Activated CD4-positive, alpha-beta T cell treated with anti-CD3 and anti-CD28 coated beads for 1 hour (primary cell): ENCODE data around the gene CMTM7.
"Not testable (repeated sequence)": the region's sequence is repeated elsewhere in the genome, so short reads cannot be mapped to it uniquely, and the experiment has no call there.

Experiments used
- DNase-seq: peaks from one replicate; pipeline ENCODE4 v3.0.0-alpha.2; 2020

The CMTM7 gene

DNA sequence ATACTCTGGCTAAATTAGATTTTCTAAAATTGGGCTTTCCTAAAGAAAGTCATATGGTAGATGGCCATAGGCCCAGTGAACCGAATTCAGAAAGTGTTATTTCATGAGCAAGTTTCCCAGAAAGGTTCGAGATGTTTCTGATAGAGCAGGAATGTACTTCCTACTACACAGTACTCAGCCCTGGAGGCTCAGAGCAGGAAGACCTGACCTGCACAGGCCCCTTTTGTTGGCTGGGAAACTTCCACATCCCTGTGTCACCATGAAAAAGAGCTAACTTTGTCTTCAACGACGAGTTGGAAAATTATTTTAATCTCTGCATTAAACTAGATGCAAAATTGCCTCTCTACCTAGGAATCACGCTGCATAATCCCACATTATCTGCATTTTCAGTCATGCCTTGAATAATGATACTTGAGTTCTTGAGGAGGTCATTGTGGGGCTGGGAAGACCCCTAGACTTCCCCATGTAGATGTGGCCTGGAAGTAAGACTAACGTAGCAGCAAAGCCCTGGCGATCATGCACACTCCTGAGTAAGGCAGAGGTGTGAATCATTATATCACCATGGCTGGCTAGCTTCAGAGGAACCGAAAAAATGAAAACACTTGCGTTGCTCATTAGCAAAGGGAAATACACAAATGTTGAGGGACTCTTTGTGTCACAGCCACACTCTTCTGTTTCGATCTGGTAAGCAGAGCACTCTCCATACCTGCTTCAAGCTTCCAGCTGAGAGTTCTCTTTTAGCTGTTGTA lies 47.1 kb downstream of the CMTM7 start:
- no peak for DNase-seq

DNA sequence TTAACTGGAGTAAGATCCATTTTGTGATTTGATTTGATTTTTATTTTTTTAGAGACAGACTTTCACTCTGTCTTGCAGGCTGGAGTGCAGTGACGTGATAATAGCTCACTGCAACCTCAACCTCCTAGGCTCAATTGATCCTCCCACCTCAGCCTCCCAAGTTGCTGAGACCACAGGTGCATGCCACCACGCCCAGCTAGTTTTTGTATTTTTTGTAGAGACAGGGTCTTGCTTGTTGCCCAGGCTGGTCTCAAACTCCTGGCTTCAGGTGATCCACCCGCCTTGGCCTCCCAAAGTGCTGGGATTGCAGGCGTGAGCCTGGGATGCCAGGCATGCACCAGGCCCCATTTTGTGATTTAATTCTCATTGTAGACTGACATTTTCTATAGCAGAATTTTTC lies 47.8 kb downstream of the CMTM7 start:
- DNase-seq, result not testable (repeated sequence)

DNA sequence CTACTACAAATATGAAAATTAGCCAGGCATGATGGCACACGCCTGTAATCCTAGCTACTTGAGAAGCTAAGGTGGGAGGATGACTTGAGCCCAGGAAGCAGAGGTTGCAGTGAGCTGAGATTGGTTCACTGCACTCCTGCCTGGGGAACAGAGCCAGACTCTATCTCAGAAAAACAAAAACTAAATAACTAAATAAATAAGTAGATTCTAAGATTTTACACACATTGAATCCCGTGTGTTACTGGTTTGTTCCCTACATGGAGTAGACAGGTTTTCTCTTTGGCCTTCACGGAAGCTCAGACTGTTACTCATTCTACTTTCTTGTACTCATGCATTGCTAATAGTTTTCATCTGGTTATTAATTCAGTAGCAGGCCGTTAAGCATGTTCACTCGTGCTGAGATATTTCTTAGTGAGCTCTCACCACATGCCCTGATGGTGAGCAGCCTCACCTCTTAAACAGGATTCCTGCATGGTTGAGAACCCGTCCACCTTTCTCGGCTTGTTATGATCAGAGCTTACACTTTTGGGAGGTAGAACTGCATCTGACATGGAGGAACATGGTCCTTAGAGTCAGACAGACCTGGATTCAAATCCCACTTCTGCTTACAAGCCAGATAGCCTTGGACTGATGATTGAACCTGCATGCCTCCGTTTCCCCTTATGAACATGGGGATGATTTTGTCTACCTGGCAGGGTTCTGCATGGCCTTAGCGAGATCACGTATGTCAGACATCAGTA lies 49.1 kb downstream of the CMTM7 start:
- DNase-seq, result no peak

DNA sequence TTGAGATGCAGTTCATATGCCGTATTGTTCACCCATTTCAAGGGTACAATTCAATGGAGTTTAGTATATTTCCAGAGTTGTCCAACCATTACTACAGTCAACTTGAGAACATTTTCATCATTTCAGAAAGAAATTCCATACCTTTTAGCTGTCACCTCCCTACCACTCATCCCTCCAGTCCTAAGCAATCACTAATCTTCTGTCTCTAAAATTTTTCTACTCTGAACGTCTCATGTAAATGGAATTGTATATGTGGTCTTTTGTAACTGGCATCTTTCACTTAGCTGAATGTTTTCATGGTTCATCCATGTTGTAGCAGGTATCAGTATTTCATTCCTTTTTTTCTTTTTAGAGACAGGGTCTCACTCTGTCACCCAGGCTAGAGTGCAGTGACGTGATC lies 51.1 kb downstream of the CMTM7 start:
- no peak for DNase-seq

DNA sequence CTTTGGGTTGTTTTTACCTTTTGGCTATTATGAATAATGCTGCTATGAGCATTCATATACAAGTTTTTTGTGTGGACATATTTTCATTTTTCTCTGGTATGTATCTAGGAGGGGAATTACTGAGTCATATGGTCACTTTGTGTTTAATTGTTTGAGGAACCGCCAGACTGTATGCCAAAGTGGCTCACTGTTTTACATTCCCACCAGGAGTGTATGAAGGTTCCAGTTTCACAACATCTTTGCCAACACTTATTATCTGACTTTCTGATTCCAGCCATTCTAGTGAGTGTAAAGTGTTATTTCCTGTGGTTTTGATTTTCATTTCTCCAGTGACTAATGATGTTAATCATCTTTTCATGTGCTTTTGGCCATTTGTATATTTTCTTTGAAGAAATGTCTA lies 51.8 kb downstream of the CMTM7 start:
- DNase-seq, result no peak

DNA sequence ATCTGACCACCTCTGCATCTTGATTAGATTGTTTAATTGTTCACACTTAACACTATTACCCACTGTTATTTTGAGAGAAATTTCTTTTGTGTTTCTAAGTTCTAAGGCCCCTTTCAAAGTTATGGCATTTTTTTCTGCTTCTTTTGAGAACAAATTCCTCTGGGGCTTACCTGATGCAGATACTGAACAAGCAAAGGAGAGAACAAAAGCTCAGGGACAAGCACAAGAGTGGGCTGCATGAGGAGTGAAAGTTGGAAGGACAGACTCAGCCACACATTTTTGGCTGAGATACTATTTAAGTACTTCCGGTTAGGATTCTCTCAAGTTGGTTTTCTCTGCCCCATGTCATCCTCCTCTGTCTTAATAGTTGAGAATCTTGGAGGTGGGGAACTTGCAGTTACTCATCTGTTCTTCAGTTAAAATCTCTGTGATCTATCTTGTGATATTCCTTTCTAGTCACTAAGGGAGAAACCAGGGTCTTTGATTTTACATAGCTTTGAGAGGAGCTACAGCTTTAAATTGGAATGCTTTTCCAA lies 56.3 kb downstream of the CMTM7 start:
- DNase-seq, result no peak

DNA sequence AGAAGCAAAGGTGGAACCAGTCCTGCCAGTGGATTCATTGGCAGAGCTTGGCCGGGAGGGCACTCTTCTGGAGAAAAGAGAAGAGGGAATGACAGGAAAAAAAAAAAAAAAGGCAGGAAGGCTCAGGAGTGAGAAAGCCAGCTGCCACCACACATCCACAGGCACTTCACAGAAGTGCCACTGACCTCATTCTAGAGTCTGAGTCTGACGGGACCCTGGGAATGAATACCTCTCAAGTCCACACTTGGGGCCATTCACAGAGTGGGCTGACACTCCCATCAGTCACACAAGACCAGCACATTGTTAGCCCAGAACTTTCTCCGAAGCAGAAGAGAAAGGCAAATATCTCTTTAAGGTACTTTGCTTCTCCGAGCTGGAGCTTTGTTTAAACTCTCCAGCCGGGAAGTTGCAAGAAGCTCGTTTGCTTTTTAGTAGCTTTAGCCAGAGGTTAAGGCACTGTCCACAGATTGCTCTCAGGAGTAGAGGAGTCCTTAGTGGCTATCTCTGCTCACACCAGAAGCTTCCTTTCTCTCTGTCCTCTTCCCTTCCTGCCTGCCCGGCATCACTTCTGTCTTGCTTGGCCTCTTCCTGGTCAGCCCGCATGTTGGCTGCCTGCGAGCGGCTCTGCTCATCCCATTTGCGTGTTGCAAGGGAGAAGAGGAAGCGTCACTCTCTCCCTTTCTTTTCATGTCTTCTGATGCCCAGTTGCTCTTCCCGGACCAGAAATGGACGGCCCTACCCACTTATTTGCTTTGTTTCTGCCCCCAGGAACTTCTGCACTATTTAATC lies 57.2 kb downstream of the CMTM7 start:
- no peak for DNase-seq

DNA sequence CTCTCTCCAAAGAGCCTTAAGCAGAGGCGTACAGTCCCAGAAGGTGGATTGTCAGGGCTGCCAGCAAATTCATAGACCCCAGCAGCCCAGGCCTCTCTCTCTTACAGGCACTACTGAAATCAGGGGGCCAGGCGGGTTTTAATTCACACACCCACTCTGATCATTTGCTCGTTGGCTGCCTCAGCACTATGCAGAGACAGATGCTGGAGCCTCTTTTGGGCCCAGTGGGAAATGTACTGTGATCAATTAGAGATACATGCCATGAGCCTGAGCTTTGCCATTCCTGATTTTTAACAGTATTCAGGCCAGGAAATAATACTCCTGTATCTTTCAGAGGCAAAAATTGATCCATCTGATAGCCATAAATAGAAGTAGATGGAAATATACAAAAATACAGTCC lies 58.0 kb downstream of the CMTM7 start:
- no peak for DNase-seq

DNA sequence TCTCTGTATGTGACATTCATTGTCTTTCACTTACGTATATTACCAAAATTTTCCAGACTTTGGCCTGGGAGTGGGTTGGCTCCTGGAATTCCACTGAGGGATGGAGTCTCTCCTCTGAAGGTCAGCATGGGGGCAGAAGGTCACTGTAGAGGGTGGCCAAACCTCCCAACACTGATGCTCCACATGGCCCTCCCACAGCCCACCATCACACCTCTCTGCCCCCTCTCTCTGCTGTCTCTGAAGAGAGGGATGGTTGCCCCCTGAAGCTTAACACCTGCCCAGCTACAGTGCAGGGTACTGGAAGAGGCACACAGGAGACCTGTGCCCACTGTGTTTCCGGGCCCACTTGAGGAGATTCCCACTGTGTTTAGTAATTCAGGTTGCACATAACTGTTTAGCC lies 58.8 kb downstream of the CMTM7 start:
- DNase-seq, result no peak

DNA sequence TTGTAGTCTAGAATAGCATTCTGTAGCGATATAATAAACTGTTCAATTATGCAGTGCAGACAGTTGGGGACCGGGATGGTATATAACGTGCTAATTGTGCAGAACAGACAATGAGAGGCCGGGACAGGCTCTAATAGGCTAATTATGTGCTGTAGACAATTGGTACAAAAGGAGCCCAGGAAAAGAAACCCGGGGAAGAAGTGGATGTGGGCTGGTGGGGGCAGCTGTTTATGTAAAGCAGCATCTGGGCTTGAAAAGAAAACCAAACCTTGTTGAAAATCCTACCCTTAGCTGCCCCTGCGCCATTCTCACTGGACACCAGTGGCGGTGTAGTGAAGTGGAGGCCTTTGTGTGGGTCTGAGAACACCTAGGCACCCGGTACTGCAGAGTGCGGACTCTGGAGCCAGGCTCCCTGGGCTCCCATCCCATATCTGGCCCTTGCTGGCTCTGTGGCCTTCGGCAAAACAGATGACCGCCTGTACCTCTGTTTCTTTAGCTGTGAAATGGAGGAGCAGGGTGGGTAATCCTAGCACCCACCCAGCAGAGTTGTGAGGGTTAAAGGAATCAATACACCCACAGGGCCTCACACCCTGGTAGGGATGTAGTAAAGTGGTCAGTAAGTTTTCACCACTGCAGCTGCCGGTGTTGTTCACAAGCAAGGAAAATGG lies 59.5 kb downstream of the CMTM7 start:
- no peak for DNase-seq

DNA sequence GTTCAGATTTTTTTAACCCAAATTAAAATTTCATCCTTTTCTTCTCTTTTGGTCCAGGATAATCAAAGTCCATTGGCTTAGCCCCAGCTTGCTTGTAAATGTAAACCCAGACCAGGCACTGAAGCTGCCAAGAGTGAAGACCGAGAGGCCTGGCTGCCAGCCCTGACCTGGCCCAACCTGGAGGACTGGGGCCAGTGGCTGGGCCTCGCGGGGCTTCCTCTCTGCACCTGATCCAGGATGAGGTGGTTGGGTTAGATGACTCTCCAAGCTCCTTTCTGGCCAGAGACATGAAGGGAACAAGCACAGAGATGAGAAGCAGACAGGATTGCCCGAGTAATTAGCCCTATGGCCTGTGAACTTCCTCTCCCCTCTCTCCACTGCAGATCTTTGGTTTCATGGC lies 60.4 kb downstream of the CMTM7 start:
- DNase-seq, result no peak

DNA sequence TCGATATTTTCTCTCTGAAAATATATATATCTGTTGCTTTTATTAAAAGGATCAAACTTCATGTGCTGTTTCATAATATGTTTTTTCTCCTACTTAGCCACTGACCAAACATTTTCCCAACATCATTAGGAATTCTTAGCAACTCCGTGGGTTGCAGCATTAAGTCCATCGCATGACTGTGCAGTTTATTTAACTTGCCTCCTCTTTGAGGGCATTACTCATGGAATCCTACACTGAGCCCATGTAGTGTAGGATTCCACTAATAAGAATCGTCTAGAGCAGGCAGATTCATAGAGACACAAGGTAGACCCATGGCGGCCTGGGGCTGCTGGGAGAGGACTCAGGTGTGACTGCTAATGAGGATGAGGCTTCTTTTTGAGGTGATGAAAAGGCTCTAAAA lies 61.7 kb downstream of the CMTM7 start:
- no peak for DNase-seq

DNA sequence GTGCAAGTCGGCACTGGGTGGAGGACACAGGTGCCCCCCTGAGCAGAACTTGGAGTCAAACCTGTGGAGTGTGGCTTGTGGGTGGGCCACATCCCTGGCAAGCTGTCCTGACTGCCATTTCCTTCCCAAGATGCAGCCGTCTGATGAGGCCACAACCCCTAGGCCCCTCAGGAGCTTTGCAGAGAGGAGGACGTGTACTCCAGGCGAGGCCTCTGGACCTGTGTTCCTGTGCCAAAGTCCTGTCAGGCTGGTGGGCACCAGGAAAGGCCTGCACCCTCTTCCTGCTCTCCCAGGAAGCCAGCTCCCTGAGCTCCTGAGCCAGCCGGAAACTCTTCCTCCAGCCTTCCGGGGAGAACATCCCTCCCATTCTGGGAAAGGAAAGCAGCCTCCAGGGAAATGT lies 62.5 kb downstream of the CMTM7 start:
- no peak for DNase-seq

DNA sequence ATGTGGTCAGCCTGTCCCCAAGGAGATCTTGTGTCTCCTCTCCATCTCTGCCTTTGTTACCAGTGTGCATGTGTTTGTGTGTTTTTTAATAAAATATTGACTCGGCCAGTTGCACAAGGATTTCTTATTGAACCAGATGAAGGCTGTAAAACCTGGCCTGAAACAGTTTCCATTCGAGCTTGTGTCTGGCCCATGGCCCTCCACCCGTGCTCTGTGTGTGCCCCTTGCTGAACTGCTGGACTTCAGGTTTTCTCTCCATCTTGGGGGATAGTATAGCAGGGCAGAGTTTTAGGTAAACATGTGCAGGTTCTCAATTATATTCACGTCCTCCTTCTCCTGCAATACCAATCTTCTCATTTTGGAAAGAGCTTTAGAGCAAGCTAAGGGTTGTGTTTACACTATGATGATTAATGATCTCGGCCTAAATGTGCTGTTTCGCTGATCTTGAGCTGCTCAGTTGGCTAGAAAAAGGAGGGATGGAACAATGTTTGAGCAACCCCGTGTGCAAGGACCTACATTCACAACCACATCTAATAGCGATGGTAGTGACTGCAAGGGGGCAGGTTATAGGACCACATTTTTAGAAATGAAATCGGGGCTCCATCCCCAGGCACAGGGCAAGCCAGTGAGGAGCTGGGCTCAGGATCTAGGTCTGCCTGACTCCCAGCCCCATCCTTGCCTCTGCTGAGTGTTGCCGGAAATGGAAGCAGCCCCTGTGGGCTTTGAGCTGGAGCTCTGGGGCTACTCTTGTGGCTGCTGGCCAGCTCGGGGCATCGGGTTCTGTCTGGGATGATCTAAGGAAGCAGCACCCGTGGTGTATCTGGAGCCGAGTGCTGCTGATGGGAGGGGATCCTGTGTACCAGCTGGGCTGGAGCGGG lies 63.3 kb downstream of the CMTM7 start:
- DNase-seq, result no peak

DNA sequence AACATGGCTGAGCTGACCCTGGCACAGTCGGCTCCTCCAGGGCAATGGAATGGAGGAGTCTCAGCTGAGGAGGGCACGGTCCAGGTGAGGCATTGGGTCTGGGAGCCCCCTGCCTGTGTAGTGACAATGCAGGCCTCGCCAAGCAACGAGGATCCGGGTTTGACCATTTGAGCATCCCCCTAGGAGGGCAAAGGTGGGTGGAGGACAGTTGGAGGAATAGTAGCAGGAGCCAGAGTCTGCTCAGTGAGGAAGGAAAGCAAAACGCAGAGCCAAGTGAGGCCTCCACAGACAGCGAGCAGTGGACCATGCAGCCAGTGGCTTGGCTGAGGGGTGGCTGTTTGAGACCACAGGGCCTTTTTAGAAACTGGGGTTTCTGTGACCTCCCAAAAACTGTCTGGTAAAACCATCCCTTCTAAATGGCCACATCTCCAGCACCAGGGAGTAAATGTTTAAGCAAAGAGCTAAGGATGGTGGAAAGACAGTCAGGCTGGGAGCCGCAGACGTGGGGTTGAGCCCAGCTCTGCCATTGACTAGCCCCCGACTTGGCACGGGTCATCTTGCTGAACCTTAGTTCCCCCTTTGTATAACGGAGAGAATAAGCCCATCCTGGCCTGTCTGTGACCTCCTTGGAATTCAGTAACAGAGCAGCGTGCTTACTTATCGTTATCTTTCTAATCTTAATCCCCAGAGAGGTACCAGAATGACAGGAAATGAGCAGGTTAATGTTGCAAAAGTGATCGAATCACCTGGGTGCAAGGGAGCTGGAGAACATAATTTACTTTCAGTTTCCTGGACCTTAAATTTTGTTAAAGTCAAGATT lies 64.2 kb downstream of the CMTM7 start:
- no peak for DNase-seq

DNA sequence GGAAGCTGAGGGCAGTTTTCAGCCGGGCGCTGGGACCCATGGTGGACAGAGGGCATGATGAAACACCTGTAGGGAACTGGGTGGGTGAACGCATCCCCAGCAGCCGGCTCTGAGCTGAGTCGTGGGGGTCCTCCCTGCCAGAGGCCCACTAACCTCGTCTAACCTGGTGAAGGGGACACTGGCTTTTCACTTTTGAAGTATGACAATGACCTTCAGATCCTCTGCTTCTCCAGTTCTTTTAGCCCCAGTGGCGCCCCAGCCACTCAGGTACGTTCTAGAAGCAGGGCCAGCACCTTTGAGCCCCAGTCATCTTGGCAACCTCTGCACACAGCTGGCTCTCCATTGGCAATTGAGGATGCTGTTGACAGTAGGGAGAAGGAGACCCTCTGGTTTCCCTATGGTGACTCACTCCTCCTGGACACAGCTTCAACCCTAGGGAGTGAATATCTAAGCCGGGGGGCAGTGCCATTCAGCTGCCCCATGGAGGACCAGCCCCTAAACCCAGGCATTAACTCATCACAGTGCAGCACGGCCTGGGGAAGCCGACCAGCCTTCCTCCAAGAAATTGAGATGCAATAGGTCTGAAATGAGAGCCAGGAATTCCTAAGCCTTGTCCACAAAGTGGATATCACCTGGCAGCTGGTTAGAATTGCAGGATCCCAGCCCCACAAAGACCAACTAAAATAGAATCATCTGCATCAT lies 64.9 kb downstream of the CMTM7 start:
- no peak for DNase-seq

DNA sequence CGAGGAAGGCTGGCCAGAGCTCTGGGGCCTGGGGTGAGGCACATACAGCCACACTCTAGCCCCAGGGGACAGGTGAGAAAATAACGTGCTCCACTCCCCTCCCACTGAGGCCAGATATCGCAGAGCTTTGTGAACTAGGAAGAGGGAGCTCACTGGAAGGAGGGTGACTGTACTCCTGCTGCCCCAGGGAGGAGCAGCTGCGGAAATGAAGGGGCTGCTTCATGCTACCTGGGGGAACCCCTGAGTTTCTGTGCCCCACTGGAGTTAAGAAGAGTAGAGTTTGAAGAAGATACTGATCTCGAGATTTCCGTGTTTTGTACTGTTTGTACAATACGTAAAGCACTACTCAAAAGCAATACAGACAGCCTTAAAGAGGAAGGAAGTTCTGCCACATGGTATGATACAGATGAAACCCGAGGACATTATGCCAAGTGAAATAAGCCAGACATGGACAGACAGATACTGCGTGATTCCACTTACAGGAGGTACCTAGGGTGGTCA lies 66.4 kb downstream of the CMTM7 start:
- DNase-seq, result peak; percentile 39

DNA sequence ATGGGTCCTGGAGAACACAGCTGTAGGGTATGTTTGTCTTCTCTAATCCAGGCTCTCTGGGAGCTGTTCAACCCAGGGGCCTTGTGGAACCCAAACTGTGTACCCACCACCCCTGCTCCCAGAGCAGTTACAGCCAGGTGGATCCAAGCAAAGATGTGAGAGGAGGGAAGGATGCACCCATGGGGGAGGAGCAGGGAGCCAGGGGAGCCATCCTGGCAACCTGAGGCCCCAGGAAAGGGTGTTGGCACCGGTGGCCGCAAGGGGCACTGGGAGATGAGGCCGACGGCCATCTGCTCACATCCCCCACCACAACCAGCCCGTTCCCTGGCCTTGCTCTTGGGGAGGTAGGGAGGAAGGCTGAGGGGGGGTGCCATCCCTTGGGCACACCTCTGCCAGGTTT lies 67.8 kb downstream of the CMTM7 start:
- DNase-seq, result no peak

DNA sequence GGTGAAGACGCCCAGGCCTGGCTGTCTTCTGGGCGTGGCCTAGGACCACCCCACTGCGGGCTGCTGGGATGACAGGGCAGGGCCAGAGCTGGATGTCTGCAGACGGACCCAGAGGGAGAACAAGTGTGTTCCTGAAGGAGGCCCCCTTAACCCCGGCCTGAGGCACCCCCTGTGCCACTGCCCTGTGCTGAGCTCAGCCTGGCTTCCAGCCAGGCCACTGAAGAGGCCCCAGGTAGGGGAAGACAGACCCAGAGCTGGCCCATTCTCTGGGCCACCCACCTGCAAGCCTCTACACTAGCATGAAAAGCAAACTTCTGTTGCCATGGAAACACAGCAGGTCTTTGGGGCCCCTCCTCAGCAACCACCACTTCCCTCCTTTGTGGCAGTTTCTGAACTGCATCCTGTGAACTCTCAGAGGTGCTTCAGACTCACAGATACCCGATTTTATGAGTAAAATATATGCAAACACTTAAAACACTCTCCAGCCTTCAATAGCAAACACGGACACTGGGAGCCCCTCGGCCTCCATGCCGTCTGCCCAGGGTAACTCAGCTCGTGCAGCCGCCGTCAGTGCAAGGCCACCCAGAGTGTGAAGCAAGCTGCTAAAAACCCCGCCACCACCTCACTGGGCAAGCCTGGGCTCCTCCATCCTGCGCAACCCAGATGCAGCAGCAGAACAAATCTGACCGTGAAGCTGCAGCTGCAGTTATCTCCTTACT lies 68.5 kb downstream of the CMTM7 start:
- peak; percentile 55 for DNase-seq
